Spleen (tissue), 11 donors: ENCODE data around the gene TBC1D21. TPM values are rescaled to one million over a fixed set of nuclear protein-coding genes. Genes with fewer than 3 reads are reported as not detected.

Source experiments
- DNase-seq: peaks from one replicate; pipeline ENCODE4 v3.0.0-alpha.2; 2020
- H3K27ac ChIP-seq, 8 donors: fragments of 200-600 bp; sonication (generic) in 7 of 8; 1 replicate in 4 of 8; 2 replicates in 4 of 8; pipeline versions ENCODE4 v1.5.0 to v1.8.0; 2016 to 2021; ENCODE audit warnings: inconsistent platforms in 4 of 8, mild to moderate bottlenecking in 4 of 8, moderate library complexity in 1 of 8
- H3K27me3 ChIP-seq, 7 donors: fragments of 200-600 bp; sonication (generic) in 6 of 7; replicated peaks in 1 of 7; 1 replicate in 4 of 7; 2 replicates in 3 of 7; pipeline versions ENCODE4 v1.5.0 to v1.8.0; 2016 to 2021; ENCODE audit warnings: inconsistent platforms in 3 of 7, mild to moderate bottlenecking in 1 of 7
- H3K36me3 ChIP-seq, 6 donors: fragments of 200-600 bp; sonication (generic) in 5 of 6; 1 replicate in 4 of 6; 2 replicates in 2 of 6; pipeline versions ENCODE4 v1.5.0 to v1.8.0; 2016 to 2021; ENCODE audit warnings: inconsistent platforms in 2 of 6
- H3K4me1 ChIP-seq, 6 donors: fragments of 200-600 bp; sonication (generic) in 5 of 6; 1 replicate in 3 of 6; 2 replicates in 3 of 6; pipeline versions ENCODE4 v1.5.0 to v1.8.0; 2016 to 2021; ENCODE audit warnings: inconsistent platforms in 3 of 6
- H3K4me3 ChIP-seq, 8 donors: fragments of 200-600 bp; sonication (generic) in 7 of 8; 1 replicate in 4 of 8; 2 replicates in 4 of 8; pipeline versions ENCODE4 v1.5.0 to v1.8.0; 2016 to 2021; ENCODE audit warnings: inconsistent platforms in 4 of 8, mild to moderate bottlenecking in 4 of 8, moderate library complexity in 2 of 8
- H3K9me3 ChIP-seq, 8 donors: fragments of 200-600 bp; sonication (generic) in 7 of 8; 1 replicate in 4 of 8; 2 replicates in 4 of 8; pipeline versions ENCODE4 v1.5.0 to v1.8.0; 2016 to 2021; ENCODE audit warnings: inconsistent platforms in 4 of 8
- CTCF ChIP-seq, 11 experiments: fragments of 200-600 bp in 7 of 11; fragments of 450-650 bp in 4 of 11; sonication (generic) in 4 of 11; IDR thresholded peaks in 8 of 11; conservative IDR thresholded peaks in 3 of 11; 1 replicate in 7 of 11; 2 replicates in 4 of 11; pipeline versions ENCODE4 v1.4.0 to v1.8.0; 2016 to 2021; ENCODE audit warnings: antibody characterized with exemption in 11 of 11, inconsistent platforms in 4 of 11, mild to moderate bottlenecking in 1 of 11
- POLR2A ChIP-seq, 3 donors: fragments of 450-650 bp; IDR thresholded peaks; one replicate each; pipeline ENCODE4 v1.5.1; 2017; ENCODE audit warnings: antibody characterized with exemption in 3 of 3, mild to moderate bottlenecking in 1 of 3
- POLR2AphosphoS5 ChIP-seq, 3 donors: sonication (generic); formaldehyde crosslinking; IDR thresholded peaks; one replicate each; pipeline ENCODE4 v1.5.1; 2017; ENCODE audit warnings: antibody characterized with exemption in 3 of 3
- WGBS, 5 donors: extraction: QIAGEN DNeasy Blood & Tissue Kit in 3 of 5; methylation state at CpG; one replicate each; pipeline versions ENCODE4 v1.1.5 to v1.1.7; 2013 to 2018; 5-methylcytosine and 5-hydroxymethylcytosine counted together
- intact Hi-C: fragments of 100-400 bp; cut with DNase I; formaldehyde crosslinking; loops from one replicate; pipeline ENCODE4 v1.15.0; 2023; ENCODE audit warnings: low total_unique reads
- polyA plus RNA-seq, 3 donors: library from polyadenylated mRNA; stranded (reverse); fragments of 200-250 nt; gene quantifications; one replicate each; pipeline ENCODE4 v1.2.1, GENCODE V29; 2013
- total RNA-seq, 7 donors: library from RNA; depleted of rRNA in 3 of 7; stranded (reverse); fragments of >200 nt in 3 of 7; fragmentation: NEBNext Ultra II Directional in 4 of 7; extraction: Animal tissue kit (Norgen Biotek cat#: 25700) in 4 of 7; gene quantifications; one replicate each; pipeline versions ENCODE4 v1.1.0 to v1.2.1, GENCODE V29; 2016 to 2021
- donor health status: healthy with polysubstance abuse.
- donor health status: DM: no; HTN: no; CAD: no; lungs with moderate emphysema.
- donor health status: DM: no; HTN: no; CAD: no.
- donor health status: Bipolar disorder and iron deficiency.
- donor health status: healthy.
- donor health status: DM: no; HTN: no; CAD: no.
- donor health status: DM: yes; HTN: yes; CAD: no.

The TBC1D21 gene
- total and polyA plus RNA-seq, 10 donors, result not detected

GRCh38 chr15:73906346-73907034, 33.1 kb downstream of the TBC1D21 start:
- H3K4me1 ChIP-seq, result peaks cover 0 to 5% (median 2%) of the 10 kb centered on the region in 6 donors
- intact Hi-C loops, result no loop called here
- WGBS, 5 donors, result 75 to 79% (median 76%) methylated on average over 4 of the region's 4 CpGs
- no peaks in the 10 kb centered on the region for H3K9me3 ChIP-seq
- H3K27me3 ChIP-seq, result peaks cover 0 to 6% (median 0%) of the 10 kb centered on the region in 7 donors
- no peak overlapping the region for H3K27ac ChIP-seq
- DNase-seq, result peak; percentile 19
- H3K4me3 ChIP-seq, result no peak overlapping the region
- no peaks in the 10 kb centered on the region for H3K36me3 ChIP-seq
- TF ChIP-seq POLR2AphosphoS5 (IDR thresholded peaks at IDR 0.05), result no peak
- TF ChIP-seq CTCF (IDR thresholded peaks at IDR 0.05 in 8 of 11, conservative IDR thresholded peaks at IDR 0.05 in 3 of 11), result no peak
- TF ChIP-seq POLR2A (IDR thresholded peaks at IDR 0.05), result no peak

GRCh38 chr15:73907035-73907408, 33.7 kb downstream of the TBC1D21 start:
- DNase-seq, result no peak
- TF ChIP-seq CTCF (IDR thresholded peaks at IDR 0.05 in 8 of 11, conservative IDR thresholded peaks at IDR 0.05 in 3 of 11) (no peak), POLR2AphosphoS5 (IDR thresholded peaks at IDR 0.05) (no peak), POLR2A (IDR thresholded peaks at IDR 0.05) (no peak)
- 27 to 53% (median 32%) methylated on average over 2 of the region's 2 CpGs for WGBS, 5 donors
- intact Hi-C loops, result no loop called here
- Histone ChIP-seq H3K4me3 (no peak overlapping the region), H3K27me3 (peaks cover 0 to 6% (median 0%) of the 10 kb centered on the region in 7 donors), H3K9me3 (no peaks in the 10 kb centered on the region), H3K36me3 (no peaks in the 10 kb centered on the region), H3K4me1 (peaks cover 0 to 5% (median 2%) of the 10 kb centered on the region in 6 donors), H3K27ac (no peak overlapping the region)

DNA sequence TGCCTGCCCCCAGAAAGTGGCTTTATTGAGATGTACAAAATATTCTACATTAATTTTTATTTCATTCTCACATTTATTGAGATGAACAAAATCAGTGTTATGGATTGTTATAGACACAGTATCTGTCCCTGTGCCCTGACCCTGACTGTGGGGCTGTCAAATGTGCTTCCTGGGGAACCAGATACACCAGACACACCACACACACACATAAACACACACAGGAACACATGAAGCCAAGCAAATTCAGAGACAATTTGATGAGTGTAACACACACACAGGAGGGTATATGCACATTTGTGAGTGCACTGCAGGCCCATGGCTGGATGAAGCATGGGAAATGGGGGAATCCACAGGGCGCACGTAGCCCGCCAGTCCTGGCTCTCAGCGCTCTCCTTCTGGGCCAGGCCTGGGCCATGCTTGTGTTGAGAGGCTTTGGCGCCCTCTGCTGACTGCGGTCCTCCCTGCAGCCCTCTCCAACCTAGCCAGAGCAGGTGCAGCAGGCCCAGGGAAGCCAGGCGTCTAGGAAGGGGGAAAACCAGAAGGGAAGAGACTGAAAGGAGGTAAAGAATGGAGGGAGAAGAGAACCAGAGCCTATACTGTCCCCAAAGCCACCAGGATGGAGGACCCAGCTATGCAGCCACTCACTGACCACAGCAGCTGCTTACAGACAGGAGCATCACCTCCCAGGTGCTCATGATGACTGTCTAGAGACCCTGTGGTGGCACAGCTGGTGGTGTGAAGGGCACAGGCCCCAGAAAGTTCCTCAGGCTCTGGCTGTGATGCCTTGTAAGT, 34.9 kb downstream of the TBC1D21 start:
- Histone ChIP-seq H3K4me3 (no peak overlapping the region), H3K36me3 (no peaks in the 10 kb centered on the region), H3K27me3 (peaks cover 0 to 6% (median 0%) of the 10 kb centered on the region in 7 donors), H3K9me3 (no peaks in the 10 kb centered on the region), H3K27ac (no peak overlapping the region), H3K4me1 (peaks cover 0 to 5% (median 2%) of the 10 kb centered on the region in 6 donors)
- TF ChIP-seq CTCF (IDR thresholded peaks at IDR 0.05 in 8 of 11, conservative IDR thresholded peaks at IDR 0.05 in 3 of 11) (peak; percentile 69 to 98 (median 90)), POLR2A (IDR thresholded peaks at IDR 0.05) (no peak), POLR2AphosphoS5 (IDR thresholded peaks at IDR 0.05) (peak in 2 of 3 donors; percentile 30 to 47)
- peak; percentile 93 for DNase-seq
- WGBS, 5 donors, result 13 to 19% (median 16%) methylated on average over 6 to 7 of the region's 7 CpGs
- intact Hi-C loops, result no loop called here

DNA sequence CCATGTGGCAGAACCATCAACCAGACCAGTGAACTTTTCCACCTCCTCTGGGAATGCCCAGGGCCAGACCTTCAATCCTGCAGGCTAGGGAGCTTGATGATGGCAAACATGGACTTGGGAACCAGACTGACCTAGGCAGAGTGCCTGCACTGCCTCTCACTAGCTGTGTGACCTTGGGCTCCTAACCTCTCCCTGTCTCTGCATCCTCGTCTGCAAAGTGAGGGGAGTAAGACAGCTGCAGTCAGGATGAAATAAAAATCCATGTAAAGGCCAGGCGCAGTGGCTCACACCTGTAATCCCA, 35.4 kb downstream of the TBC1D21 start:
- Histone ChIP-seq H3K27ac (no peak overlapping the region), H3K4me1 (peaks cover 0 to 8% (median 2%) of the 10 kb centered on the region in 6 donors), H3K36me3 (no peaks in the 10 kb centered on the region), H3K4me3 (no peak overlapping the region), H3K9me3 (no peaks in the 10 kb centered on the region), H3K27me3 (peaks cover 0 to 6% (median 0%) of the 10 kb centered on the region in 7 donors)
- WGBS, 5 donors, result 92 to 95% (median 95%) methylated on average over 2 of the region's 2 CpGs
- no peak for DNase-seq
- no peak for TF ChIP-seq POLR2A (IDR thresholded peaks at IDR 0.05)
- TF ChIP-seq POLR2AphosphoS5 (IDR thresholded peaks at IDR 0.05), result no peak
- TF ChIP-seq CTCF (IDR thresholded peaks at IDR 0.05 in 8 of 11, conservative IDR thresholded peaks at IDR 0.05 in 3 of 11), result no peak
- intact Hi-C loops, result no loop called here
